Right ventricle myocardium superior (tissue), 1 donor: ENCODE results near the gene CCDC170. TPM values are rescaled to one million over a fixed set of nuclear protein-coding genes. Genes with fewer than 3 reads are reported as not detected.

Experiments
- ATAC-seq: fragments of 200-7000 bp; cut with Tn5 transposase; one replicate; pipeline ENCODE4 v1.9.1; 2020; ENCODE audit warnings: mild to moderate bottlenecking; ENCODE audit not compliant: poor library complexity
- DNase-seq: peaks from one replicate; pipeline ENCODE4 v3.0.0-alpha.2; 2020
- intact Hi-C: fragments of 100-400 bp; cut with DNase I; formaldehyde crosslinking; loops from one replicate; pipeline ENCODE4 v1.11.2; 2022
- total RNA-seq: library from RNA; stranded (reverse); fragmentation: NEBNext Ultra II Directional; extraction: Animal tissue kit (Norgen Biotek cat#: 25700); gene quantifications from one replicate; pipeline ENCODE4 v1.2.1, GENCODE V29; 2021
- donor health status: DM: no; HTN: yes; CAD: no; lungs with severe emphysema.

Gene CCDC170
- total RNA-seq, 1 donor from 2014 or later = 0.65 TPM

DNA sequence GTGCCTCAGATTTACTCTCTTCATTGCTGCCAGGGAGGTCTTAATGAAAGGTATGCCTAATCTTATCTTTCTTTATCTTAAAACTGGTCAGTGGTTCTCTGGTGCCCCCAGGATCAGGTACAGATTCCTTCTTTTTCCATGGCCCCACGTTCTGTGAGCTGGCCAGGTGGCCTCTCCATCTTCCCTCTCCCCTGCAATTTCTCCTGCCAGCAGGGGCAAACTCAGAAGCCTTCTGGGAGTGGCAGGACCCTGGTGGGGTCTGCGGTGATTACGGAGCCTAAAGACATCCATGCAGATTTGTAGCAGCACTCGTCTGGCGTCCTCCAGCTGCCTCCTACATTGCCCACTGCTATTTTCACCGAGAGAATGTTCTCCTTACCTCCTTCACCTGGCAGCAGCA, 95.8 kb downstream of the CCDC170 start:
- DNase-seq (no peak), ATAC-seq (no peak)
- intact Hi-C loops = no loop called here

DNA sequence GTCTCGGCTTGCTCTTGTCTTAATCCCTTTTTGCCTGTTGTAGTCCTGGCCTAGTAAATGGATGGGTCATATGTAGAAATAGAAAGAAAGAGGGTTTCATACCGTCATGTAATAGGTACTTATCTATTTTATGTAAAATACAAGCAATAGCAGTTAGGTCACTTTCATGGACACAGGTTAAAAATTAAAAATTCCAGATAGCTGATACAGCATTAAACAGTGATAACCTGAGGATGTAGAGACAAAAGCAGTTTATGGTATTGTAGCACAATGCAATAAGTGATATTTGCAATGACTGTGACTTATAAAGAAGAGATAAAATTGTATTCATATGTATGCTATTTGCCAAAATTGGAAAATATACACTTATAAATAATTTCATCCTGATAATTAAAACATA, 96.9 kb downstream of the CCDC170 start:
- DNase-seq = no peak
- ATAC-seq = no peak
- intact Hi-C loops = no loop called here

DNA sequence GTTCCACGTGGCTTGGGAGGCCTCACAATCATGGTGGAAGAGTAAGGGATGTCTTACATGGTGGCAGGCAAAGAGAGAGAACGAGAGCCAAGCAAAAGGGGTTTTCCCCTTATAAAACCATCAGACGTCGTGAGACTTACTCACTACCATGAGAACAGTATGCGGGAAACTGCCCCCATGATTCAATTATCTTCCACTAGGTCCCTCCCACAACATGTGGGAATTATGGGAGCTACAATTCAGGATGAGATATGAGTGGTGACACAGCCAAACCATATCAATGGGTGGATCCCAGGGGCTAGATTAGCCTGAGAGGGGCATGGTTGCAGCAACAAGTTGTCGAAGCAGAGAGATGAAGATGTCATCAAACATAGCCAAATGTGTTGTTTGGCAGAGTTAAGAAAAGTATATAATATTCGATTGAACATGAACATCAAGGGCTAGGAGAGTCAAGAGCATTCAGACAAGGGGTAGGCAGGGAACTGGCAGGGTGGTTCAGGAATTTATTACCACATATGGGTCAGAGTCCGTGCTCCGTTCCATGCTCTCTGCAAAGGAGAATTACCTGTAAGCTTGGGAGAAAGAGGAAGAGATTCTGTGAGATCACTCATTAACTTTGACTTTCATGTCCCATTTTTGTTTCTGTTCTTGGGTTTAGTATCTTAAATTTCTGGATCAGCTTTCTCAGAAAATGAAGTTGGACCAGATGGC, 98.8 kb downstream of the CCDC170 start:
- DNase-seq (no peak), ATAC-seq (no peak)
- intact Hi-C loops = no loop called here

DNA sequence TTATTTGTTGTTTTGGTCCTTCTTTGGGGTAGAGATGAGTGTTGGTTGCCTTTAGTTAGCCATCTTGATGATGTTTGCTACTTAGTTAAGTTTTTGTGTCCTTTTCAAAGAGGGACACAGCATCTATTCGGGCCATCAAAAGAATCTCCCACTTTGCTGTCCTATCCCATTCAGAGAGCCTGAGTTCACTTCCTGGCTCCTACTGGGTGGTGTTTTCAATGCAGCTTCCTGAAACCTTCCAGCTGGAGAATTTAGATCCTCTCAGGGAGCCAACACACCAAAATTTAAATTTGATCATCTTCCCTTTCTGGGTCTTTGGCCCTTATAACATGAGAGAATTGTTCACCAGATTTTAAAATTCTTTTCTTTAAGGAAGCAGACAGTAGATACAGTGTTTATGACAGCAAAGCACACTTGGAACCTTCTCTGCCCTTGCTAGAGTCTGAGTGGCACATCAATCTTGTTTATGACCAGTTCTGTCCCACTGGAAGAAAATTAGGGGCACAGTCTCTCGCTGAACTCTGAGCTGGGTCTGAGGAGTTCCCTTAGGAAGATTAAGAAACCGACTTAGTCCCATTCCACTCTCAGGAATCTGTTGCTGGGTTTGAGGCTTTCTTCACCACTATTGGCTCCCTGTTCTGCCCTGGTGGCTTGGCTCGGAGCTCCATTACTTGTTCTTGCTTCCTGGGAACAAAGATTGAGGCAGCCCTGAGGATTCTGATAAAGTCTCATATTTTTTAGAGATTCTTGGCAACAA, 115.5 kb downstream of the CCDC170 start:
- intact Hi-C loops = no loop called here
- DNase-seq (peak; percentile 76), ATAC-seq (peak; percentile 95)

DNA sequence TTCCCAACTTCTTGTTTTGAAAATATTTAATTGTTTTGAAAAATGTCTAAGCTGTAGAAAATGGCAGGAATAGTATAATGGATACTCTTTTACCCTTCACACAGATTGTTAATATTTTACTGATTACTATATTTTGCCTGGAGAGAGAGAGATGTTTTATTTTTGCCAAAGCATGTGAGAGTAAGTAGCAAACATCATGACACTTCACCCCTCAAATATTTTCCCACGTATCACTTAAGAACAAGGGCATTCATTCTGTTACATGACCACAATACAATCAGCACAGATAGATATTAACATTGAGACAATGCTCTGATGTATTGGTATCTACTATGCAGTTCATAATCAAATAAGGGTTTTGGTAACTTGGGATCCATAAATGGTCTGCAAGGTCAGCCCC, 116.5 kb downstream of the CCDC170 start:
- no peak for ATAC-seq

DNA sequence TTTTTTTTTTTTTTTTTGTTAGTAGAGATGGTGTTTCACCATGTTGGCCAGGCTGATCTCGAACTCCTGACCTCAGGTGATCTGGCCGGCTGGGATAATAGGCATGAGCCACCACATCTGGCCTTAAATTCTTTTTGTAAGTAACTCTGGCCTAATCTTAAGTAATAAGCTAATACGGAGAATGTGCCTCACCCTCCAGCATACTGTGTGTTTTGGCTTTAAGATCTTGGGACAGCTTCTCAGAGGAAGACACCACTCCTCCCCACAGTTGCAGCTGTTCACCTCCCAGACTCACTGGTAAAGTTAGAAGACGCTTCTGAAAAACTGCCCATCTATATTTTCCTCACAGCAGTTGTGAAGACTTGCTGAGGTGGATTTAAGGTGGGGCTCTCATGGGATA, 120.8 kb downstream of the CCDC170 start:
- no peak for ATAC-seq
- intact Hi-C loops = no loop called here
- no peak for DNase-seq

More for the DNA sequence above, 116.5 kb downstream of the CCDC170 start:
- intact Hi-C loops = no loop called here
- DNase-seq = no peak

DNA sequence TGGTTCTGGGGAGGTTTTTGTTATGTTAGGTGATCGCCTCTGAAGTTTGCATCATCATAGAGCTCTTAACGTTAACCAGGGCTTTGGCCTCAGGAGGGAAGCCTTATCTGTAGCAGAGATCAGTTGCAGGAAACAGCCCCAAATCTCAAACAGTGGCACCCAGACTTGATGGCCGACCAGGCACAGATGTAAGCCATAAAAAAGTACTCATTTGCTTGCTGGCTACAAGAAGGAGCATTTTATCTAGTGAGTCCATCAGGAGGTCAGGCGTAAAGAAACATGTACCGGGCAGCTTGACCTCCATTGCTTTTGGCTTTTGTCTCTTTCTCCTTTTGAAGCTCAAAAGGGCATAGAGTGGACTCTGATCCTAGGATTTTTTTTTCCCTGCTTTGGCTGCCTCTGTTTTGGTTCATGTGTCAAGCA, 122.3 kb downstream of the CCDC170 start:
- intact Hi-C loops = no loop called here
- no peak for ATAC-seq
- DNase-seq = no peak

DNA sequence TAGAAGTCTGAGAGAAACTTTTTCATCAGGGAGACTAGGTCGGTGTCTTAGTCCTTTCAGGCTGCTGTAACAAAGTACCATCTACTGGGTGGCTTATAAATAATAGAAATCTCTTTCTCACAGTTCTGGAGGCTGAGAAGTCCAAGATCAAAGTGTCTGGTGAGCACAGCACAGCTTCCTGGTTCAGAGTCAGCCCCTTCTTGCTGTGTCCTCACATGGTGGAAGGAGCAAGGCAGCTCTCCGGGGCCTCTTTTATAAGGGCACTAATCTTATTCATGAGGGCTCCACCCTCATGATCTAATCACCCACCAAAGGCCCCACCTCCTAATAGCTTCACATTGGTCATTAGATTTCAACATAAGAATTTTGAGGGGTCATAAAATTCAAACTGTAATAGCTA, 122.8 kb downstream of the CCDC170 start:
- intact Hi-C loops = no loop called here
- DNase-seq (no peak), ATAC-seq (no peak)

DNA sequence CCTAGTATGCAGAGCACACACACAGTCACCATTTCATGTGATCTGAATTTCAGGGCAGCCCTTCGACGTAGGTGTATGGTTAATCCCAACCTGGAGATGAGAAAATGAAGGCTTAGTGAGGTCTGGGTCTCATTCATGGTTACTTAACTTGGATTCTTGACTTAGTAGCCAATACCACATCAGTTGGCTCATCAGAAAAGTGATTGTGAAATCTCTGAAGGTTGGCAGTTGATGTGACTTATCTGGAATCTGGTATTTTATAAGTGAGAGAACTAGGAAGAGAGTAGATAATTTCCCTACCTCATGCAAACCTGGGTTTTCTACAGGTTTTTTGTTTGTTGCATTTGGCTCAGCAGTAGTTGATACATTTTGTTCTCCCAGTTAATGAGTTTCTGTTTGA, 123.7 kb downstream of the CCDC170 start:
- intact Hi-C loops = no loop called here
- no peak for DNase-seq
- ATAC-seq = no peak

DNA sequence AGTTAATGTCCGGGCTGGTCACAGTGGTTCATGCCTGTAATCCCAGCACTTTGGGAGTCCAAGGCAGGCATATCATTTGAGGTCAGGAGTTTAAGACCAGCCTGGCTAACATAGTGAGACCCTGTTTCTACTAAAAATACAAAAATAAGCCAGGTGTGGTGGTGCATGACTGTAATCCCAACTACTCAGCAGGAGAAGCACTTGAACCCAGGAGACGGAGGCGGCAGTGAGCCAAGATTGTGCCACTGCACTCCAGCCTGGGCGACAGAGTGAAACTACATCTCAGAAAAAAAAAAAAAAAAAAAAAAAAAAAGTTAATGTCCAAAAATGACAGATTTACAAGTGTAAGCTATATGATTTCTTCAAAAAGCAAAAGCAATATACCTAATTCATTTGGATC, 124.9 kb downstream of the CCDC170 start:
- DNase-seq (no peak), ATAC-seq (no peak)
- intact Hi-C loops = no loop called here

DNA sequence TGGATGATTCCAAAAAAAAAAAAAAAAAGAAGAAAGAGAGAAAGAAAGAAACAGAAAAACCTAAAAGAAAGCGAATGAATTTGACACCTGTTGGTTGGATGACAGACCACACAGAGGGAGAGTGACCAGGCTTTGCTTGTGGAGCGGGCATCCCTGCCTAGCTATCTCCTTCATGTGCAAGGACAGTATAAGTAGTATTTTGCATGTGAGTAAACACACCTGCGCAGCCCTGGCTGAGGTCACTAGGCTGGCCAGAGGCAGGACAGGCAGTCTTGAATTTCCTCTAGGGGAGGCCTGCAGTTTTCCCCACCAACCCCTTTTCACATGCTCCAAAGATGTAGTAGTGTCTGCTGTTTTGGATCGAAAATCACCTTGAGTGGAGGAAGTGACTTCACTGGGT, 126.4 kb downstream of the CCDC170 start:
- no peak for ATAC-seq

DNA sequence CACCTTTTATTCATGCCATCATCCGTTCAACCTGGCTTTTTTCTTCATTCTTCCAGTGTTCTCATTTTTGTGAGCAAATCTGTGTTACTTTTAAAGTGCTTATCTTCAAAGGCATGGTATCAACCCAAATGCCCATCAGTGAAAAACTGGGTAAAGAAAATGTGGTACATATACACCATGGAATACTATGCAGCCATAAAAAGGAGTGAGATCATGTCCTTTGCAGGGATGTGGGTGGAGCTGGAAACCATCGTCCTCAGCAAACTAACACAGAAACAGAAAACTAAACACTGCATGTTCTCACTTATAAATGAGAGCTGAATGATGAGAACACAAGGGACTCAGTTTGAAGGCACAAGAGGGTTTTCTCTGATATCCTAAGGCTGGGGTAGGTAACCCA, 130.3 kb downstream of the CCDC170 start:
- intact Hi-C loops = no loop called here
- DNase-seq (no peak), ATAC-seq (no peak)

More for the DNA sequence above, 126.4 kb downstream of the CCDC170 start:
- intact Hi-C loops = no loop called here
- DNase-seq = no peak

DNA sequence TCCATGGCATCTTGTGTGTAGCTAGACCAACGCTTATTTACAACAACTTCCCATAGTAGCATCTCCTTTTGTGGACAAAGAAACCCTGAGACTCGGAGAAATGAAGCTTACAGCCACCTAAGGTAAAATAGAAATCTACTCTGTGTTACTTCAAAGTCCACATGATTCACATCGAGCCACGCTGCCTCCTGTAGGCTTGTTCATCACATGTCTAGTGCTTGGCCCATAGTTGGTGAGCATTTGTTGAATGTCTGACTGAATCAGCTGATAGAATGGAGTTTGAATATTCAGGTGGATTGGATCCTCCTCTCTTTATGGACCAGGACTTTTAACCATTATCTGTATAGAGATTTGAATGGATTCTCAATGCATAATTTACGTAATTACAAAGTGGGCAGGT, 130.7 kb downstream of the CCDC170 start:
- intact Hi-C loops = no loop called here
- DNase-seq = no peak
- no peak for ATAC-seq

DNA sequence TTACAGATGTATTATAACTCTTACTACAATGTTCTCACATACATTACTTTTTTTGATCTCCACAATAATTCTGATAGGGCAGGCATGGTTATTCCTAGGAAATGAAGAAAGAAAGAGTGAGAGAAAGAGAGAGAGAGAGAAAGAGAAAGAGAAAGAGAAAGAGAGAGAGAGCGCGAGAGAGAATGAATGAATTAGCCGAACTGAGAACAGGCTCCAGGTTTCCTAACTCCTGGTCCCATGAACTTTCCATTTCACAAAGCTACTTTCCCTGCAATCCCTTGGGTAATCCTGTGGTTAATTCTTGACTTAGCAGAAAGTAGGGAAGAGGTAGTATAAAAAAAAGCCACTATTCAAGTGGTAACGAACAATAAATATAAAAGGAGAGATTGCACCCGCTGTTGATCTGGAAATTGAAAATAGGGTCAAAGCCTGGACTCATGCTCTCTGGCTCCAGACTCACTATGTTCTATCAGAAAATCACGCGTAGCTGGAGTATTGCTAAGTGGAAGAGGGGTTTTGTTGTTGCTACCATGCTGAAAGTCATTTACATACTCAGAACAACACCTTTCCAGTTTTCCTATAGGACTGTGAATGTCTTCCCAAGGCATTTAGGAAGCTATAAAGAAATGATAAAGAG, 131.2 kb downstream of the CCDC170 start:
- no peak for ATAC-seq
- intact Hi-C loops = no loop called here
- DNase-seq = no peak

DNA sequence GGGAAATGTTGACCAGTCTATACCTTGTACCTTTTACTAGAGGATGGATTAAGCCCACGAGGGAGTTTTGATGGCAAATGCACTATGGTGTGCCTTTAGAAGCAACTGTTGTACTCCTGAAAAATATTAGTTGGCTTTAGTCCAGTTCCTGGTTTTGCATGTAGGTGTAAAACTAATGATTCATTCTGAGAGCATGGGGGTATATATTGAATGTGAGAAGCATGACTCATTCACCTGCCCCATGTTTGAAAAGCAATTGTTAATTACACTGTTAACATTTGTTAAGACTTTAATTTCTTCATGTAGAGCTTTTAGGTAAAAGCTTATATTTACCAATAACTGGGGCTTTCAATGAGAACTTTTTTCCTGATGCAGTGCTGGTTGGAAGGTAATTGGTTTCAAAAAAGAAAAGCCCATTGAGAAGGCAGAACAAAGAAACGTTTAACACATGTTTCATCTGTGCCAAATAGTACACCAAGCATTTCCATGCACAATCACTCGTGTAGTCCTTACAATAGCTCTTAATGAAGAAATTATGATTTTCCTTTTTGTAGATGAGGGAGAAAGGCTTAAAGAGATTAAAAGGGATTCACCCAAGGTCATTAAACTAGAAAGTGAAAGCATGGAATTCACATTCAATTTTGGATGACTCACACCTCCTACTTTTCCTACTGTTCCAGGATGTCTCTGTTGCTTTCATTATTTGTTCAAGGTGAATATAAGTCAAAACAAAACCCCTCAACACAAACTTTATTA, 134.1 kb downstream of the CCDC170 start:
- intact Hi-C loops = no loop called here
- ATAC-seq = no peak
- no peak for DNase-seq

DNA sequence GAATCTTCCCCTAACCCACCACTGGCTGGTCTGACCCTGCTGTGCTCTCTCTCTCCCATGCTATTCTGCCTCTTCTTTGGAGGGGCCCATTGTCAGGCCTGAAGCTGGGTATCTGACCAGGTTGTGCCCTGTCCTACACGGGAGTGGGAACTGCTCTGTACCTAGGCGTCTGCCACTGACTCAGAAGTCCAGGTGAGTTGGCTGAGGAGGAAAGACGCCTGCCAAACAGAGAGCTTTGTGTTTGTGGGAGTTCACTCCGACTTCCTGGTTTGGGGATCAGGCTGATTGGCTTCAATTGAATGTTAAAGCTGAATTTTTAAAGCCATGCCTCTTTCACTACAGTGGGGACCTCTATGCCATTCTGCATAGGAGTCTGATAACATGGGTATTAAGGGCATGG, 136.0 kb downstream of the CCDC170 start:
- DNase-seq (no peak), ATAC-seq (no peak)
- intact Hi-C loops = no loop called here

DNA sequence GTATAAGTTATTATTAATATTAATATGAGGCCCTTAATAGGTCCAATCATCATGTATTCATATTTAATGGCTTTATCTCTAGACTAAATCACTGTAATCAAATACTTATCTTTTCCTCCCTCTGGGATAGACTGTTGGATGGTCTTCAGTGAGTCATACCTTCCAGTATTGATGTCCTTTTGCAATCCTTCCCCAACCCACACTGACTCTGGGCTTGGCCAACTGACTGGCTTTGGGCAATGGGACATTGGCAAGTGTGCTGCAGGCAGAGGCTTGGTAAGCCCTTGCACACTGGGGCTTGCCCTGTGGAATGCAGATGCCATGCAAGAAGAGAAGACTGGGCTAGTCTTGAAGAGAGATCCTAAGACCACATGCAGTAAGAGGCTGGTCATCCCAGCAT, 136.6 kb downstream of the CCDC170 start:
- DNase-seq = no peak
- no peak for ATAC-seq
- intact Hi-C loops = no loop called here

DNA sequence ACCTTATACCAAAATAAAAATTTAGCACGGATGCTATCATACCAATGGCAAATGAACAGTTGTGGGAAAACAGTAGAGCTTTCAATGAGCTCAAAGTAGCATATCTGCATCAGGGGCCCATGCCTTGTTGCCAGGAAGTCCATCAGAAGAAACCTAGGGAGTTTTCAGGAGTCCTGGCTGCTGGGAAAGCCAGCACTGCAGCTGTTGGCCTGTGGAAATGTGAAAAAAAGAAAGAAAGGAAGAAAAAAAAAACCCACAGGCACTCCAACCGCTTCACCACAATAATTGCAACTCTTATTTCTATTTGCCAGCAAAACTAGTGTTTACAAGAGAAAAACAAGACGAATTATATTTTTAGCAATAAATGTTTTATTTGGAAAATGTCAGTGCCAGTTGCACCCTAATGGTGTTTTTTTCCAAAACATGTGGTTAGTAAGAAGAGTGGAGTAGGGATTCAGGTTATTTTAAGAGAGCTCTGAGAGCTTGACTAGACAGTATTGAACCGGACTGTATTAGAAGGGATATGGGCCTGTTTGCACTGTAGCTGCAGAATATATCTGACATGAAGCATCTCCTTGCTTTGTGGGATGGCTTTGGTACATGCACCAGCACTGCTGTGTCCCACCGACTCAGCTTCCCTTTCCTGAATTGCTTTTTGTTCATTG, 137.3 kb downstream of the CCDC170 start:
- no peak for DNase-seq
- intact Hi-C loops = no loop called here
- peak; percentile 62 for ATAC-seq
